ENCODE measurements around the gene RPS6KA5. TPM values are rescaled to one million over a fixed set of nuclear protein-coding genes. Genes with fewer than 3 reads are reported as not detected.

Gene RPS6KA5
- total and polyA plus RNA-seq, 2 donors (not counting 1 experiment from before 2014, with no cell fraction given): 0.59 to 2.0 TPM

DNA sequence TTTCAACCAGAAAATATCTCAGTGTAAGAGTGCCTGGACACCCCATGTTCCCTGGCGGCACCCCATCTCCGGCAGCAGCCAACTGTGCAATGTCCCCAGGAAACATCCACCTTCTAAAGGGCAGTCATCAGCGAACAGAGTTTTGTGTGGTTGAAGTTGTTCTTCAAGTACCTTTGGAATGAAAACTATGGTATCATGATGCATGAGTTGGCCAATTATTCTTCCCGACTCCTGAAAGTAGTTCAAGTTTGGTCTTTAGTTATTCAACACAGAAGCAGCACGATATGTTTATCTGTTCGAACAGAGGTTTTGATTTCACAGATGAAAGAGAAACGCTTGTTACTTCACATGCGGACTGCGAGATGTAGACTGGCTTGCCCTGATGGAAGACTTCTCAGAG lies 223.1 kb downstream of the RPS6KA5 start:
- Histone ChIP-seq H2AFZ (ENCODE audit: low read length) (no peak overlapping the region), H3K4me2 (ENCODE audit: extremely low read depth, insufficient read depth, low read length) (no peak overlapping the region), H3K9ac (ENCODE audit: insufficient read depth, low read length) (no peak overlapping the region), H3K79me2 (ENCODE audit: control insufficient read depth, insufficient read depth, low read length) (no peaks in the 10 kb centered on the region), H3K4me1 (ENCODE audit: control insufficient read depth, extremely low read depth, insufficient read depth, low read length) (no peaks in the 10 kb centered on the region), H4K20me1 (ENCODE audit: control insufficient read depth, extremely low read depth, insufficient read depth, low read length) (no peaks in the 10 kb centered on the region), H3K4me3 (replicated peaks in 1 of 4; ENCODE audit: control extremely low read depth in 1 of 4, insufficient read depth in 1 of 4, low read depth in 3 of 4, low read length in 4 of 4) (no peak overlapping the region), H3K27me3 (ENCODE audit: control insufficient read depth, insufficient read depth, low read length) (no peaks in the 10 kb centered on the region), H3K36me3 (ENCODE audit: control insufficient read depth, insufficient read depth, low read length) (no peaks in the 10 kb centered on the region), H3K27ac (ENCODE audit: insufficient read depth, low read length) (no peak overlapping the region), H3K9me3 (ENCODE audit: control insufficient read depth, insufficient read depth, low read depth, low read length) (no peaks in the 10 kb centered on the region)
- TF ChIP-seq EZH2 (IDR thresholded peaks at IDR 0.05; ENCODE audit: low read length, missing control alignments): no peak
- TF ChIP-seq, protein P1, sequence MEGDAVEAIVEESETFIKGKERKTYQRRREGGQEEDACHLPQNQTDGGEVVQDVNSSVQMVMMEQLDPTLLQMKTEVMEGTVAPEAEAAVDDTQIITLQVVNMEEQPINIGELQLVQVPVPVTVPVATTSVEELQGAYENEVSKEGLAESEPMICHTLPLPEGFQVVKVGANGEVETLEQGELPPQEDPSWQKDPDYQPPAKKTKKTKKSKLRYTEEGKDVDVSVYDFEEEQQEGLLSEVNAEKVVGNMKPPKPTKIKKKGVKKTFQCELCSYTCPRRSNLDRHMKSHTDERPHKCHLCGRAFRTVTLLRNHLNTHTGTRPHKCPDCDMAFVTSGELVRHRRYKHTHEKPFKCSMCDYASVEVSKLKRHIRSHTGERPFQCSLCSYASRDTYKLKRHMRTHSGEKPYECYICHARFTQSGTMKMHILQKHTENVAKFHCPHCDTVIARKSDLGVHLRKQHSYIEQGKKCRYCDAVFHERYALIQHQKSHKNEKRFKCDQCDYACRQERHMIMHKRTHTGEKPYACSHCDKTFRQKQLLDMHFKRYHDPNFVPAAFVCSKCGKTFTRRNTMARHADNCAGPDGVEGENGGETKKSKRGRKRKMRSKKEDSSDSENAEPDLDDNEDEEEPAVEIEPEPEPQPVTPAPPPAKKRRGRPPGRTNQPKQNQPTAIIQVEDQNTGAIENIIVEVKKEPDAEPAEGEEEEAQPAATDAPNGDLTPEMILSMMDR (conservative IDR thresholded peaks at IDR 0.05 in 1 of 2, IDR thresholded peaks at IDR 0.05 in 1 of 2; ENCODE audit: low read depth in 1 of 2, low read length in 2 of 2): no peak
- peak in 1 of 2 donors; percentile 56 for DNase-seq (ENCODE audit: low read depth in 2 of 2)

DNA sequence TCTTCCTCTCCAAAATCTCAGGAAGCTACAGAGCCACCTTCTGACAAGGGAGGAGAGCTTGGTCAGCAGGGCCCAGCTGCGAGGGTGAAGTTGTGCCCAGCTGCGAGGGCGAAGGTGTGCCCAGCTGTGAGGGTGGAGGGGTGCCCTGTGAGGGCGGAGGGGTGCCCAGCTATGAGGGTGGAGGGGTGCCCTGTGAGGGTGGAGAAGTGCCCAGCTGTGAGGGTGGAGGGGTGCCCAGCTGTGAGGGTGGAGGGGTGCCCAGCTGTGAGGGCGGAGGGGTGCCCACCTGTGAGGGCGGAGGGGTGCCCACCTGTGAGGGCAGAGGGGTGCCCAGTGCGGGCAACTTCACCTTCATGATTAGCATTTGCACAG lies 223.8 kb downstream of the RPS6KA5 start:
- Histone ChIP-seq H4K20me1 (ENCODE audit: control insufficient read depth, extremely low read depth, insufficient read depth, low read length) (no peaks in the 10 kb centered on the region), H3K4me2 (ENCODE audit: extremely low read depth, insufficient read depth, low read length) (no peak overlapping the region), H3K27ac (ENCODE audit: insufficient read depth, low read length) (no peak overlapping the region), H3K4me1 (ENCODE audit: control insufficient read depth, extremely low read depth, insufficient read depth, low read length) (no peaks in the 10 kb centered on the region), H3K36me3 (ENCODE audit: control insufficient read depth, insufficient read depth, low read length) (no peaks in the 10 kb centered on the region), H3K79me2 (ENCODE audit: control insufficient read depth, insufficient read depth, low read length) (no peaks in the 10 kb centered on the region), H3K9ac (ENCODE audit: insufficient read depth, low read length) (no peak overlapping the region), H2AFZ (ENCODE audit: low read length) (no peak overlapping the region), H3K9me3 (ENCODE audit: control insufficient read depth, insufficient read depth, low read depth, low read length) (no peaks in the 10 kb centered on the region), H3K4me3 (replicated peaks in 1 of 4; ENCODE audit: control extremely low read depth in 1 of 4, insufficient read depth in 1 of 4, low read depth in 3 of 4, low read length in 4 of 4) (no peak overlapping the region), H3K27me3 (ENCODE audit: control insufficient read depth, insufficient read depth, low read length) (no peaks in the 10 kb centered on the region)
- no peak for DNase-seq (ENCODE audit: low read depth in 2 of 2)
- TF ChIP-seq, protein P1 (conservative IDR thresholded peaks at IDR 0.05 in 1 of 2, IDR thresholded peaks at IDR 0.05 in 1 of 2; ENCODE audit: low read depth in 1 of 2, low read length in 2 of 2): no peak
- no peak for TF ChIP-seq EZH2 (IDR thresholded peaks at IDR 0.05; ENCODE audit: low read length, missing control alignments)

DNA sequence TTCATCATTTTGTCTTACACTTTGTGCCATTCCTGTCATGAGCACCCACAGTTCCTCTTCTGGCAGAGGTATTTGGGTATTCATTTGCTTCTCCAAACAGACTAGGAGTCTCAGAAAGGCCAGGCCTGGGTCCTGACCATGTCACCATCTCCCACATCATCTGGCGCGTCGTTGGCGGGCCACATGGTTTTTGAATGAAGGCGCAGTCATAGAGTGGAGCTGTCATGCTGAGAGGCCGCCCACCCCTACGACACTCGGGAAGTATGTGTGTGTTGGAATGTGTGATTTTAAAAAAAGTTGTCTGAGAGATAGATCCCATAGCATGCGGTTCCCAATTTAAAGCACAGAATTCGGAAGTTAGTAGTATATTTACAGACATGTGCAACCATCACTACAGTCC lies 228.6 kb downstream of the RPS6KA5 start:
- Histone ChIP-seq H3K79me2 (ENCODE audit: control insufficient read depth, insufficient read depth, low read length) (no peaks in the 10 kb centered on the region), H3K9me3 (ENCODE audit: control insufficient read depth, insufficient read depth, low read depth, low read length) (no peaks in the 10 kb centered on the region), H3K4me2 (ENCODE audit: extremely low read depth, insufficient read depth, low read length) (no peak overlapping the region), H3K9ac (ENCODE audit: insufficient read depth, low read length) (no peak overlapping the region), H3K27me3 (ENCODE audit: control insufficient read depth, insufficient read depth, low read length) (no peaks in the 10 kb centered on the region), H3K4me1 (ENCODE audit: control insufficient read depth, extremely low read depth, insufficient read depth, low read length) (peaks cover 6% of the 10 kb centered on the region), H3K4me3 (replicated peaks in 1 of 4; ENCODE audit: control extremely low read depth in 1 of 4, insufficient read depth in 1 of 4, low read depth in 3 of 4, low read length in 4 of 4) (no peak overlapping the region), H4K20me1 (ENCODE audit: control insufficient read depth, extremely low read depth, insufficient read depth, low read length) (no peaks in the 10 kb centered on the region), H3K36me3 (ENCODE audit: control insufficient read depth, insufficient read depth, low read length) (no peaks in the 10 kb centered on the region), H3K27ac (ENCODE audit: insufficient read depth, low read length) (no peak overlapping the region), H2AFZ (ENCODE audit: low read length) (no peak overlapping the region)
- TF ChIP-seq, protein P1 (conservative IDR thresholded peaks at IDR 0.05 in 1 of 2, IDR thresholded peaks at IDR 0.05 in 1 of 2; ENCODE audit: low read depth in 1 of 2, low read length in 2 of 2): no peak
- TF ChIP-seq EZH2 (IDR thresholded peaks at IDR 0.05; ENCODE audit: low read length, missing control alignments): no peak
- no peak for DNase-seq (ENCODE audit: low read depth in 2 of 2)
